ENCODE data around the gene PRKAG2.

The PRKAG2 gene

DNA sequence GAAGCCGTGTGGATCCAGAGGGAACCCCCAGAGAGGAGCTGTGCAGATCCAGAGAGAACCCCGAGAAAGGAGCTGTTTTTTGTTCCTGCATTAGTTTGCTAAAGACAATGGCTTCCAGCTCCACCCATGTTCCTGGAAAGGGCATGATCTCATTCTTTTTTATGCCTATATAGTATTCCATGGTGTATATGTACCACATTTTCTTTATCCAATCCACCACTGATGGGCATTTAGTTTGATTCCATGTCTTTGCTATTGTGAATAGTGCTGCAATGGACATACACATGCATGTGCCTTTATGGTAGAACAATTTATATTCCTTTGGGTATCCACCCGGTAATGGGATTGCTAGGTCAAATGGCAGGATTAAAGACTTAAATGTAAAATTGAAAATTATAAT, 261.9 kb downstream of the PRKAG2 start:
- DNase-seq (ENCODE audit: low read depth), result no peak

GRCh38 chr7:151614019-151614418, 262.9 kb downstream of the PRKAG2 start:
- DNase-seq (ENCODE audit: low read depth), result no peak

DNA sequence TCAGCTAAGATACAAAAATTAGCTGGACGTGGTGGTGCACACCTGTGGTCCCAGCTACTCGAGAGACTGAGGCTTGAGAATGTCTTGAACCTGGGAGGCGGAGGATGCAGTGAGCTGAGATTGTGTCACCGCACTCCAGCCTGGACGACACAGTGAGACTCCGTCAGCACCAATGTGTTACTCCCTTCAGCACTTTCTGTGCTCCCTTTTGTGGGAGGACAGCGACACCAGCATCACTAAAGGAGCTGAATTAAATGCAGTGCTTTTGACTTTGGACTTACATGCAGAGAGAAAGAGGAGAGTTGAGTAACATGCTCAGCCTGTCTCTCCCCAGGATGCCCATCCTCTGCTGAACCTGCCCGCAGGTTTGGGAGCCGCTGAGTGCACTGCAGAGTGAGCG, 265.0 kb downstream of the PRKAG2 start:
- DNase-seq (ENCODE audit: low read depth), result no peak

DNA sequence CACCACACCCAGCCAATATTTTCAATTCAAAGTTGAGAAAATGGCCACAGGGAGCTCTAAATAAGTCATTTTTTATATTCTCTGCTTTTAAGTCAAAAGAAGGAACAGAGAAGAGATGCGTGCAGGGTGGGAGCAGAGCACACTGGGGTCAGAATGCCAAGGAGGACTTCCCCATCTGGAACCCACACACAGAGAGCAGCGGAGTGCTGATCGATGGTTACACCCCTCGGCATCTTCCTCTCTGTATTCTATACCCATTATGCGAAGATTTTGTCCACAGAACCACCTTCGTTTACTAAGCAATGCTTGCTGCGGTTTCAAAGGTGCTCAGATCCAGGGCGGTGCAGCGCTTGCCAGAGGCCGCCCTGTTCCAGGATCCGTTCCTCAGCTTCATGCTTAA, 265.9 kb downstream of the PRKAG2 start:
- no peak for DNase-seq (ENCODE audit: low read depth)

- DNase-seq (ENCODE audit: low read depth), result no peak
Observed at GRCh38 chr7:151608031-151608551, 268.8 kb downstream of the PRKAG2 start.

- no peak for DNase-seq (ENCODE audit: low read depth)
Observed at GRCh38 chr7:151607464-151607867, 269.4 kb downstream of the PRKAG2 start.

DNA sequence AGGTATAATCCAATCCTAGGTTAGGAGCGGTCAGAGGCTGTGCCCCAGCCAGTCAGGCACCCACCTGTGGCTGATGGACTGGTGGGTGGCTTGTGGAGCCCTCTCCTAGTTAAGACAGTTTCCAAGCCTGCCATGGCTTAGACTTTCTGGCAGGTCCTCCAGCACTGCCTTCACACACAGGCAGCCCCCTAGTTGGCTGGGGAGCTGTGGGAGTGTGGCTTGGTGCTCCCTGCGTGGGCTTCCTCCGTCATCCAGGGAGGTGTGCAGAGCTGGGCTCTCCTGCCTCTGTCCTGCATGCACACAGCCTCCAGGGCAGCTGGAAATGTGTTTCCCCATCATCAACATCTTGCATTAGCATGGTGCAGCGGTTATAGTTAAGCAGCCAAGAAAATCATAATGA, 273.0 kb downstream of the PRKAG2 start:
- no peak for DNase-seq (ENCODE audit: low read depth)

GRCh38 chr7:151601521-151602305, 275.2 kb downstream of the PRKAG2 start:
- no peak for DNase-seq (ENCODE audit: low read depth)

- no peak for DNase-seq (ENCODE audit: low read depth)
Observed at GRCh38 chr7:151600331-151600730, 276.6 kb downstream of the PRKAG2 start.

DNA sequence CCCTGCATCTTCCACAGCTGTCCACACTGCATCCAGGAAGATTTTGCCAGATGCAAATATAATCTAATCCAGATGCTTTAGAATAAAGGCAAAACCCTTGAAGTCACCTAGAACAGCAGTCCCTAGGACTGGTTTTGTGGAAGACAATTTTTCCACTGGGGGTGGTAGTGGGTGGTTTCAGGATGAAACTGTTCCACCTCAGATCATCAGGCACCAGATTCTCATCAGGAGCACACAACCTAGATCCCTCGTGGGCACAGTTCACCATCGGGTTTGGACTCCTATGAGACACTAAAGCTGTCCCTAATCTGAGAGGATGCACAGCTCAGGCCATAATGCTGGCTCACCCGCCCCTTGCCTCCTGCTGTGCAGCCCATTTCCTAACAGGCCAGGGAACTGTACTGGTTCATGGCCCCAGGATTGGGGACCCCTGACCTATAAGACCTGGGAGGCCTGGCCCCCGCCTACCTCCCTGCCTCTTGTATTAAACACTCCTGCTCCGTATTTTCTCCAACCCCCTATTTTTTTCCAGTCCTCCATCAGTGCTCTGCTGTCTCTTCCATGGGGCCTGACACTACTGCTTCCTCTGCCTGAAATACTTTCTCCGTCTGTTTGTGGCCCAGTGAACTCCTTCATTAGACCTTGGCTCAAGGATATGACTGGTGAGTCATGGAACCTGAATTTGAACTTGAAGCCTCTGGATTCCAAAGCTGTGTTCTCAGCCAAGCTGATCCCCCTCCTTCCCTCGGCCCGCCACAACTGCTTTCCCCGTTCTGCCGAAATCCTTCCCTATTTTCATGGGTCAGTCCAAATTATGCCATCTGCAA, 277.3 kb downstream of the PRKAG2 start:
- DNase-seq (ENCODE audit: low read depth), result no peak

DNA sequence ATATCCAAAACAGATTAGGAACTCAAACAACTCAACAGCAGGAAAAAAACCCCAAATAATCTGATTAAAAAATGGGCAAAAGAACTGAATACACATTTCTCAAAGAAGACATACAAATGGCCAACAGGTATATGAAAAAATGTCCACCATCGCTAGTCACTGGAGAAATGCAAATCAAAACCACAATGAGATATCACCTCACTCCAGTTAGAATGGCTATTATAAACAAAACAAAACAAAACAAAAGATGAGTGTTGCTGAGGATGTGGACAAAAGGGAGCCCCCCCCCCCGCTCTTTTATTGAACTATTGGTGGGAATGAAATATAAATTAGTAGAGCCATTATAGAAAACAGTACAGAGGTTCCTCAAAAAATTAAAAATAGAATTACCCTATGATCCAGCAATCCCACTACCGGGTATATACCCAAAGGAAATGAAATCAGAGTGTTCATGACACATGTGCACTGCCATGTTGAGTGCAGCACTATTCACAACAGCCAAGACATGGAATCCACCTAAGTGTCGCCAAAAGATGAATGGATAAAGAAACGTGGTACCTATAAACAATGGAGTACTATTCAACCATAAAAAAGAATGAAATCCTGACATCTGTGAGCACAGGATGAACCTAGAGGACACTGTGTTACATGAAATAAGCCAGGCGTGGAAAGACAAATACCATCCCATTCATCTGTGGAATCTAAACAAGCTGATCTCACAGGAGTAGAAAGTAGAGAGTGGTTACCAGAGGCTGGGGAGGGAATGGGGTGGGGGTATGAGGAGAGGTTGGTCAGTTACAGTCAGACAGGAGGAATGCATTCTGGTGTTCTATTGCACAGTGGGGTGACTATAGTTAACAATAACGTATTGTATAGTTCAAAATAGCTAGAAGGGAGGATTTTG, 279.1 kb downstream of the PRKAG2 start:
- DNase-seq (ENCODE audit: low read depth), result no peak

- DNase-seq (ENCODE audit: low read depth), result no peak
Observed at GRCh38 chr7:151595702-151596350, 281.1 kb downstream of the PRKAG2 start.

- no peak for DNase-seq (ENCODE audit: low read depth)
Observed at GRCh38 chr7:151592868-151593486, 283.9 kb downstream of the PRKAG2 start.

- no peak for DNase-seq (ENCODE audit: low read depth)
Observed at GRCh38 chr7:151592330-151592729, 284.6 kb downstream of the PRKAG2 start.

- DNase-seq (ENCODE audit: low read depth), result no peak
Observed at GRCh38 chr7:151591866-151592265, 285.0 kb downstream of the PRKAG2 start.

- DNase-seq (ENCODE audit: low read depth), result no peak
Observed at GRCh38 chr7:151590850-151591771, 285.8 kb downstream of the PRKAG2 start.

- DNase-seq (ENCODE audit: low read depth), result no peak
Observed at GRCh38 chr7:151590071-151590849, 286.7 kb downstream of the PRKAG2 start.

GRCh38 chr7:151588982-151589381, 287.9 kb downstream of the PRKAG2 start:
- no peak for DNase-seq (ENCODE audit: low read depth)
